KBM-7 (cell line): Measurements from ENCODE around the gene CILP2.

Experiments used
- DNase-seq: peaks from one replicate; pipeline ENCODE4 v3.0.0-alpha.2; 2015
- in situ Hi-C: fragments of 300-500 bp; cut with MboI; formaldehyde crosslinking; loops from 2 replicates; pipeline ENCODE4 v1.14.3; 2020; ENCODE audit warnings: low sequenced_read_pairs, low pct_unique_long_range_greater_than_20kb, mixed read lengths

Gene CILP2

DNA sequence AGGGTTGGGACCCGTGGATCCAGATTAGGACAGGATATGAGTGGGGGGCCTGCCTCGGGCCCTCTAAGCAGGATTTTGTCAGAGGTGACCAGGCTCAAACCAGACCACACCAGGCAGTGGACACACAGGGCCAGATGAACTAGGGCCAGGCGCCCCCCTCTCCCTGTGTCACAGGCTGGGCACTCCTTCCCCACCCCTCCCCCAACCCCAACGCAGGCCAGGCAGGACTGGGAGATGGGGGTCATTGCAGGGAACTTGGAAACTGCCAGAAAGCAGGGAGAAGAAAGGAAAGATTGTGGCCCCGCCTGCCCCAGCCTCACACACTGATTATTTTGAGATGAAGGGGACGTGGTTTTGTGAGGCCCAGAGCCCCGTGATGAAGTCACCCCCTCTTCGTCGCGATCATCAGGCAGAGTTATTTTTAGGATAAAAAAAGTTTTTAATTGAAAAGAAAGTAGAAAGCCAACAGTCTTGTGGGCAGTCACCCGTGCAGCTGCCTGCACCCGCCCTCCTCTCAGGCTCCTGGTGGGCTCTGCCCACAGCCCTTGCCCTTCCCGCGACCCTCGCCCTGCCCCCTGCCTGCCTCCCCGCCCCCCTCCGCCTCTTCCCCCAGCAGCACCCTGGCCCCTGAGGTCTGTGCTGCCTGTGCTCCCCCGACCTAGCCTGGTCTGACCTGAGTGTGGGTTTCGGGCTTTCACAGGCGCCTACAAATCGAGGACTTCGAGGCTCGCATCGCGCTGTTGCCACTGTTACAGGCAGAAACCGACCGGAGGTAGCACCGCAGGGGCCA lies 11.3 kb upstream of the CILP2 start:
- in situ Hi-C loops: loop anchor here (25.0 kb wide), 1 partner anchor 411 kb away; no protein-coding TSS in a partner anchor
- DNase-seq: no peak

DNA sequence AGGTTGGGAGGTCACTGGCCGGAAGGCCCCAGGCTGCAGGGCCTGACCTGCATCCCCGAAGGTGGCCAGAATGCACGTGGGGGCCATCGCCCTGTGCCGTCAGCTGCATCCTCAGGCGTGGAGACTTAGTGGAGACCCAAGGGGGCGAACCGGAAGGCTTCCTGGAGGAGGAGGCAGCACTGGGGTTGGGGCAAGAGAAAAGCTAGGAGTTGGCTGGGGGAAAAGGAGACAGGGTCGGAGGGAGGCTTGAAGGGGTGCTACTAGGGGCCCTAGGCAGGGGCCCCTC lies 10.8 kb upstream of the CILP2 start:
- in situ Hi-C loops: loop anchor here (25.0 kb wide), 1 partner anchor 410 kb away; no protein-coding TSS in a partner anchor
- no peak for DNase-seq

GRCh38 chr19:19527674-19528625 lies 10.1 kb upstream of the CILP2 start:
- no peak for DNase-seq
- in situ Hi-C loops: loop anchor here (25.0 kb wide), 1 partner anchor 409 kb away; no protein-coding TSS in a partner anchor

DNA sequence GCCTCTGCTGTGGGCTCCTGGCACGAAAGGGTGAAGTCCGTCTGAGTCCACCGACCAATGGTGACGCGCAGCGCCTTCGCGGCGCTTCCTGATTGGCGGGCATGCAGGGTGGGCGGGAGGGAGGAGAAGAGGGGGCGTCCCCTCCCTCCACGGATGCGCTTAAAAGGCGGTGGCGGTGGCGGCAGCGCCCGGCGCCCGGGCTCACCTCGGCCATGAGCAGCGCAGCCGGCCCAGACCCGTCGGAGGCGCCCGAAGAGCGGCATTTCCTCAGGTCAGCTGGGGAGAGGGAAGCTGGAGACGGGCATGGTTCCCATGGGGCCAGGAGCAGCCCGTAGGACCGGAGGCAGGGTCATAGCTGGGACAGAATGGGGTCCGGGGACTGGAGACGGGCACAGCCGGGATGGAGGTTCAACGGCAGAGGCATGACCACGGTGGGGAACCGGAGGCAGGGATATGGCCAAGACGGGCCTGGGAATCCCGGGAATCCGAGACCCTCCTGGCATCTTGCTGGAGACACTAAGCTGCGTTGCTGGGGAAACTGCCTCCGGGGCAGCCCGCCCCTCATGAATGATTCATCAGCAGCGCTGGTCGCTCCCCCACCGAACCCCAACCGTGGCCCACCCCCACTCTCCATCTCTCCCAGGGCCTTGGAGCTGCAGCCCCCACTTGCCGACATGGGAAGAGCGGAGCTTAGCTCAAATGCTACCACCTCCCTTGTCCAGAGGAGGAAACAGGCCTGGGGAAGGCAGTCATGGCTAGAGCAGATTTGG lies 9.2 kb upstream of the CILP2 start, which contains the start of gene YJEFN3:
Gene YJEFN3 (plus strand): TSS at position 191 of the 770 bp plus-strand sequence. CDS start 22 bp downstream, at position 213.
- in situ Hi-C loops: loop anchor here (25.0 kb wide), 1 partner anchor 408 kb away; no protein-coding TSS in a partner anchor

DNA sequence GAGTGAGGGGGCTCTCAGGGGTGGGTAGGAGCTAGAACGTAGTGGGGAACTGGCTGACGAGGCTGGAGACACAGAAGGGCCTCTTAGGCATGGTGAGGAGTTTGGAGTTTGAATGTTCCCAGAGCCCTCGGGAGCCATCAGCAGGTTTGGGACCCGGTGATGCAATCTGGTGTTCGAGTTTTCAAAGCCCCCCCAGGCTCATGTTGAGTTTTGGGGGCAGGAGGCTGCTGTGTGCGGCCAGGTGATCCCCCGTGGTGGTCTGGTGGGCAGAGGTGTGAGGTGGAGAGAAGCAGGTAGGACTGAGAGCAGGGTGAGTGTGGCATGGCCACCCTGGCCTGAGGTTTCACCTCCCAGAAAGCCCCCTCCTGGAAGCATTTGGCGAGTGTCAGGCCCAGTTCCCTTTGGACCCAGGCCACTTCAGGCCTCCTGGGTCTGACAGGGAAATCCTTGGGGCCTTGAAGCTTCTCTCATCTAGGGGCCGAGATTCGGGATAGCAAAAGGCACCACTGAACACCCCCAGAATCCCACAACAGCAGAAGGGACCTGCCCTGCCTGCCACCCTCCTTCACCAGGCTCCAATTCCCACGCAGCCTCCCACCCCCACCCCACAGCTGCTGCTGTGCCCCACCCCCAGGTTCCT lies 8.2 kb upstream of the CILP2 start:
- in situ Hi-C loops: loop anchor here (10.0 to 25.0 kb wide), 2 partner anchors 115 to 407 kb away; partner anchors contain the start of gene GMIP
- DNase-seq: no peak

More for the DNA sequence above, 9.2 kb upstream of the CILP2 start, which contains the start of gene YJEFN3:
- no peak for DNase-seq

GRCh38 chr19:19530423-19530804 lies 7.7 kb upstream of the CILP2 start:
- no peak for DNase-seq
- in situ Hi-C loops: loop anchor here (10.0 to 25.0 kb wide), 2 partner anchors 114 to 407 kb away; partner anchors contain the start of gene GMIP

GRCh38 chr19:19530889-19531288 lies 7.2 kb upstream of the CILP2 start:
- DNase-seq: no peak
- in situ Hi-C loops: loop anchor here (10.0 to 25.0 kb wide), 2 partner anchors 114 to 406 kb away; partner anchors contain the start of gene GMIP

DNA sequence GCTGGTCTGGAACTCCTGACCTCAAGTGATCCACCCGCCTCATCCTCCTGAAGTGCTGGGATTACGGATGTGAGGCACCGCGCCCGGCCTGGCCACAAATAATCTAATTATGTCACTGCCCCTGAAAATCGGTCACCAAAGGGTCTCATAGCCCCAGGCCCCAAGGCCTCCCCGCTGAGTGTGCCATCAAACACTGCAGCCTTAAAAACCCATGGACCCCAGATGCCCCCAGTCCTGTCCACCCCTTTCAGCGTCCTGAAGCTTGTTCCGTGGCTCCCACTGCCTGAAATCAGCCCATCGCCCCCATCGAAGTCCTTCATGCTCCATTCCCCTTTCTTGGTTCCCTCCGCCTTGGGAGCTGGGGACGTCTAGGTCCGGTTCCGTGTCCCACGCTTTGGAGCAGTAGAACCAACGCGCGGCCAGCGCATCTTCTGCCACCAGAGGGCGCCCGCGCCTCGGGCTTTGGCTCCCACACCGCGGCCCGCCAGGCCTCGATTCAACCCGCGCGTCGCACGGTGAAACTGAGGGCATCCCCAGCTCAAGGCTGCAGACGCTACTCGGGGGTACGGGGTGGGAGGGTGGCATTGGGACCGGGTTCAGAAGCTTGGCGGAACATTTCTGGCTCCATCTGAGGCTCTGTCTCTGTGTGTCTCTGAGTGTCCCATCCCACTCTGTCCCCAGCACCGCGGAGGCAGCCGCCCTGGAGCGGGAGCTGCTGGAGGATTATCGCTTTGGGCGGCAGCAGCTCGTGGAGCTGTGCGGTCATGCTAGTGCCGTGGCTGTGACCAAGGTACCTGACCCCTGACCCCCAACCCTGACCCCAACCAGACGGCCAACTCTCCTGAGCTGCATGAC lies 5.9 kb upstream of the CILP2 start:
- peak; percentile 68 for DNase-seq
- in situ Hi-C loops: loop anchor here (10.0 to 25.0 kb wide), 2 partner anchors 113 to 405 kb away; partner anchors contain the start of gene GMIP

DNA sequence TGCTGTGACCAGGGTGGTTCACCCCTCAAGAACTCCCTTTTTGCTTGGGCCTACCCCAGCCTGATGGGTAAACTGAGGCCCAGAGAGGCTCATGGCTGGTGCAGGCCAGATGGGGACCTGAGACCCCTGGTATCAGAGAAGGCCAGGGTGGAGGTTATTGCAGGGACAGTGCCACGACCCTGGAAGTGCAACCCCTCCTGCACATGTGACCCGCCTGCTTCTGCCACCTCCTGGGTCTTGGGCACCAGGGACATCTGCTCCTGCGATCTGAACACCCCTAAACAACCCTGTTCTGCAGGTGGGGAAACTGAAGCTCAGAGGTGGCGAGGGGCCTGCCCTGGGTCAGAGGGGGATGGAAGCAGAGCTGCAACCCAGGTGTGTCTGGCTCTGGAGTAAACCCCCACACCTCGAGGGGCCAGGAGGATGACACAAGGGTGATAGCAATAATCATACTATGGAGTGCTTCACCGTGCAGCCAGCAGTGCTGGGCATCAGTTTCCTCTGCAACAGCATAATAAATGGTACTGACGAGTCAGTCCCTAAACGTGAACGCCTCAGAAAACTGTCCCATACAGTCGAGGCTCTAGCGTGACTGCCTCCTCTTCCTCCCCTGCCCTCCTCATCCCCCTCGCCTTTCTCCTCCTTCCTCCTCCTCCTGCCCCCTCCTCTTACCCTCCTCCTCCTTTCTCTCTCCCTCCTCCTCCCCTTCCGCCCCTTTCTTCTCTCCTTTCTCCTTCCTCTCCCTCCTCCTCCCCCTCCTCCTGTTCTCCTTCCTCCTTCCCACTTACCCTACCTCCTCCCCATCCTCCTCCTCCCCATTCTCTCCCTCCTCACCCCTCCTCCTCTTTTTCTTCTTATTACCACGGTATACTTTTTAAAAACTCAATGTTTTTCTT lies 5.0 kb upstream of the CILP2 start:
- DNase-seq: no peak
- in situ Hi-C loops: loop anchor here (10.0 to 25.0 kb wide), 2 partner anchors 112 to 404 kb away; partner anchors contain the start of gene GMIP

DNA sequence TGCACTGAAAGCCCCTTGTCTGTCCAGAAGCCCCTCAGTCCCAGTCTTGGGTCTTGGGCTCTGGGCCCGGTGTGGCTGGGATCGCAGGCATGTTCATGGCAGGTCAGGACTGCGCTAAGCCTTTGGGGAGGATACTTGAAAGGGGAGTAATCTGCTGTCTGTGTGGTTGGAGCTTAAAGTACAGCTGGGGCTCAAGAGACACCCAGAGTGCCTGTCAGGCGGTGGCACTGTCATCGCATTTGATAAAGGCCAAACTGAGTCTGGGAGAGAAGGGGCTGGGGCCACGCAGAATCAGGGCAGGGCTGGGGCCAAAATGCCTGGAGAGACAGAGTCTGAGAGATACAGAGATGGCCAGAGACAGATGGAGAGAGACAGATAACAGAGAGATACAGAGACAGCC lies 4.2 kb upstream of the CILP2 start:
- in situ Hi-C loops: loop anchor here (10.0 to 25.0 kb wide), 2 partner anchors 111 to 403 kb away; partner anchors contain the start of gene GMIP
- DNase-seq: no peak

DNA sequence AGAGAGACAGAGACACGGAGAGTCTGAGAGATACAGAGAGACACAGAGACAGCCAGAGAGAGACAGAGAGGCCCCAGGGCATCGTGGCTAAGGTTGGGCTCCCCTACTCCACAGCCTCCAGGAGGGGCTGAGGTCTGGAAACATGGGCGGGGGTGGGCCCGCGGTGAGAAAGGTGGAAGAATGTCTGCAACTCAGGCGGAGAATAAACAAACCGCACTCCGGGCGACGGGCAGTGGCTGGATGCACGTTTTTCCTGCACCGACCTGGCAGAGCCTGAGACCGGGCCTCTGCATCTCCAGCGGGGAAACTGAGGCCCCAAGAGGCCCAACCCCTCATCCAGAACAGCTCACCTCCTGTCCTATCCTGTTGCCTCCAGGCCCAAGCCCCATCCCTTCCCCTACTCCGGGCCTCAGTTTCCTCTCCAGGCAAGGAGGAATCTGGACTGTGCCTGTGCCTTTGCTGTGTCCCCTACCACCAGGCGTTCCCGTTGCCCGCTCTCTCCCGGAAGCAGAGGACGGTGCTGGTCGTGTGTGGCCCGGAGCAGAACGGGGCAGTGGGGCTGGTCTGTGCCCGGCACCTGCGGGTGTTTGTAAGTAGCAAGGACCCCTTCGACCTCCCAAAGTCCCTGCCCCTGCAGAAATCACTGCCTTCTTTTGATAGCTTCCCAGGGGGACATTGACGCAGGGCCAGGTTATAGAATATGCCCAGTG lies 3.4 kb upstream of the CILP2 start:
- in situ Hi-C loops: loop anchor here (10.0 to 25.0 kb wide), 2 partner anchors 110 to 403 kb away; partner anchors contain the start of gene GMIP
- DNase-seq: no peak

- no peak for DNase-seq
- in situ Hi-C loops: loop anchor here (10.0 to 25.0 kb wide), 2 partner anchors 109 to 402 kb away; partner anchors contain the start of gene GMIP
Observed at GRCh38 chr19:19535311-19536191, 2.5 kb upstream of the CILP2 start.

DNA sequence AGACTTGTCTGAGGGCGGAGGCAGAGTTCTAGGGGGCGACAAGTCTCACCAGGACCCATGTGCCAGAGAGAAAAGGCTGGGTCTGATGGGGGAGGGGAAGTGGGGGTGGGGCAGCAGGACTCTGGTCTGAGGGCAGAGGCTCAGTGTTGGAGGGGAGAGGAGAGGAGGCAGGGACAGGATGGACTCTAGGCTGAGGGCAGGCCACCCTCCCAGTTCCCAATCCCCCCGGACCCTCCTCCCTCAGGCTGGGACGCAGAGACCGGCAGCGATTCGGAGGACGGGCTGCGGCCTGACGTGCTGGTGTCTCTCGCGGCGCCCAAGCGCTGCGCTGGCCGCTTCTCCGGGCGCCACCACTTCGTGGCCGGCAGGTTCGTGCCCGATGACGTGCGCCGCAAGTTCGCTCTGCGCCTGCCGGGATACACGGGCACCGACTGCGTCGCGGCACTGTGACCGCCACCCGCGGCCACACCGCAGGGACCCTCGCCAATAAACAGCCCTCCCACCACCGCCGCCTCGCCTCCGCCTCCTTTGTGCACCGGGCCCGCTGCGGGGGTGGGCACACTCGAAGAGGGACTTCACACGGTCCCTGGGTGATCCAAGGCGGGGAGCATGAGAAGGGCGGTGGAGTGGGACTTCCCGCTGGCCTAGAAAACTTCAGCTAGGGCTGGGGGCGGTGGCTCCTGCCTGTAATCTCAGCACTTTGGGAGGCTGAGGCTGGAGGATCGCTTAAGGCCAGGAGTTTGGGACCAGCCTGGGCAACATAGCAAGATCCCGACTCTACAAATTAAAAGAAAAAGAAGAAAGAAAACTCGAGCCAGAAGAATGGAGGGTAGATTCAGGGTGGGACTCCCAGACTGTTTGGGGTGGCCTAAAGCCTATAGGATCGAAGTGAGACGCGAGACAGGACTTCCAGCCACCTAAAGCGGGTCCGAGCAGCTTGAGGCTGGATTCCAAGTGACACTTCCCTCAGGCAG lies 703 bp upstream of the CILP2 start:
- no peak for DNase-seq
- in situ Hi-C loops: loop anchor here (10.0 to 25.0 kb wide), 2 partner anchors 107 to 400 kb away; partner anchors contain the start of gene GMIP
